IPS DF 6.9 (cell line): ENCODE measurements around the gene PDE10A.

ENCODE experiments used
- DNase-seq: peaks from one replicate; pipeline ENCODE4 v3.0.0-alpha.2; 2013; ENCODE audit warnings: low read depth, low spot score
- H3K27ac ChIP-seq: one replicate; pipeline ENCODE4 v1.5.1; 2013; ENCODE audit warnings: low read length, control low read depth
- H3K27me3 ChIP-seq: 2 replicates; pipeline ENCODE4 v1.6.1; 2013; ENCODE audit warnings: mild to moderate bottlenecking, low read length; ENCODE audit not compliant: control insufficient read depth, insufficient read depth
- H3K36me3 ChIP-seq: 2 replicates; pipeline ENCODE4 v1.6.1; 2013; ENCODE audit warnings: low read length; ENCODE audit not compliant: control insufficient read depth, insufficient read depth
- H3K4me1 ChIP-seq: 2 replicates; pipeline ENCODE4 v1.6.1; 2013; ENCODE audit warnings: low read length; ENCODE audit not compliant: control insufficient read depth, insufficient read depth
- H3K4me3 ChIP-seq: 2 replicates; pipeline ENCODE4 v1.5.1; 2013; ENCODE audit warnings: mild to moderate bottlenecking, low read length
- H3K9me3 ChIP-seq: 2 replicates; pipeline ENCODE4 v1.6.1; 2013; ENCODE audit warnings: low read length, inconsistent platforms; ENCODE audit not compliant: control insufficient read depth, insufficient read depth
- WGBS: extraction: QIAGEN DNeasy Blood & Tissue Kit; methylation state at CpG from one replicate; pipeline ENCODE4 v1.1.7; 2013; ENCODE audit warnings: mixed read lengths, missing lambda C conversion rate; ENCODE audit not compliant: insufficient read length, insufficient coverage; 5-methylcytosine and 5-hydroxymethylcytosine counted together

The PDE10A gene

GRCh38 chr6:165655191-165655590 is 7.8 kb downstream of the PDE10A start:
- Histone ChIP-seq H3K27me3 (peaks cover 17% of the 10 kb centered on the region), H3K9me3 (no peaks in the 10 kb centered on the region), H3K4me3 (no peak overlapping the region), H3K36me3 (no peaks in the 10 kb centered on the region), H3K27ac (no peak overlapping the region), H3K4me1 (peaks cover 1% of the 10 kb centered on the region; the same call in 1 of the 2 replicates)
- WGBS = no CpG with 5 or more reads among the region's 11 CpGs
- no peak for DNase-seq

- H3K27ac ChIP-seq = no peak overlapping the region
- peaks cover 8% of the 10 kb centered on the region for H3K27me3 ChIP-seq
- no peaks in the 10 kb centered on the region for H3K36me3 ChIP-seq
- 0 out of 2 replicates have a peak, but pooled peaks cover 1% of the 10 kb centered on the region for H3K4me1 ChIP-seq
- no CpG with 5 or more reads among the region's 9 CpGs for WGBS
- no peaks in the 10 kb centered on the region for H3K9me3 ChIP-seq
- no peak for DNase-seq
- H3K4me3 ChIP-seq = no peak overlapping the region
Measured at GRCh38 chr6:165654144-165654543, 8.9 kb downstream of the PDE10A start.

GRCh38 chr6:165653607-165654006 is 9.4 kb downstream of the PDE10A start:
- no CpG with 5 or more reads among the region's 11 CpGs for WGBS
- peaks cover 3% of the 10 kb centered on the region for H3K27me3 ChIP-seq
- DNase-seq = no peak
- no peaks in the 10 kb centered on the region for H3K9me3 ChIP-seq
- H3K4me1 ChIP-seq = 0 out of 2 replicates have a peak, but pooled peaks cover 1% of the 10 kb centered on the region
- no peaks in the 10 kb centered on the region for H3K36me3 ChIP-seq
- no peak overlapping the region for H3K4me3 ChIP-seq
- no peak overlapping the region for H3K27ac ChIP-seq

- WGBS = no CpG with 5 or more reads among the region's 9 CpGs
Measured at GRCh38 chr6:165653196-165653595, 9.8 kb downstream of the PDE10A start.

GRCh38 chr6:165652766-165653165 is 10.3 kb downstream of the PDE10A start:
- H3K27ac ChIP-seq = no peak overlapping the region
- DNase-seq = no peak
- H3K27me3 ChIP-seq = no peaks in the 10 kb centered on the region; the same call in 1 of the 2 replicates
- H3K36me3 ChIP-seq = no peaks in the 10 kb centered on the region
- H3K4me1 ChIP-seq = no peaks in the 10 kb centered on the region
- H3K9me3 ChIP-seq = no peaks in the 10 kb centered on the region
- H3K4me3 ChIP-seq = no peak overlapping the region
- WGBS = no CpG with 5 or more reads among the region's 5 CpGs

More at GRCh38 chr6:165653196-165653595, 9.8 kb downstream of the PDE10A start:
- H3K27ac ChIP-seq = no peak overlapping the region
- H3K4me1 ChIP-seq = no peaks in the 10 kb centered on the region
- no peaks in the 10 kb centered on the region for H3K36me3 ChIP-seq
- H3K4me3 ChIP-seq = no peak overlapping the region
- DNase-seq = no peak
- no peaks in the 10 kb centered on the region for H3K9me3 ChIP-seq
- H3K27me3 ChIP-seq = no peaks in the 10 kb centered on the region; the same call in 1 of the 2 replicates

- H3K4me1 ChIP-seq = no peaks in the 10 kb centered on the region
- WGBS = no CpG with 5 or more reads among the region's 11 CpGs
- H3K27ac ChIP-seq = no peak overlapping the region
- no peaks in the 10 kb centered on the region for H3K36me3 ChIP-seq
- no peak overlapping the region for H3K4me3 ChIP-seq
- no peak for DNase-seq
- H3K9me3 ChIP-seq = no peaks in the 10 kb centered on the region
- no peaks in the 10 kb centered on the region for H3K27me3 ChIP-seq
Measured at GRCh38 chr6:165649166-165650137, 13.6 kb downstream of the PDE10A start.

- WGBS = no CpG with 5 or more reads among the region's 6 CpGs
- Histone ChIP-seq H3K4me3 (no peak overlapping the region), H3K4me1 (no peaks in the 10 kb centered on the region), H3K27me3 (no peaks in the 10 kb centered on the region), H3K27ac (no peak overlapping the region), H3K9me3 (no peaks in the 10 kb centered on the region), H3K36me3 (no peaks in the 10 kb centered on the region)
- no peak for DNase-seq
Measured at GRCh38 chr6:165647041-165647440, 16.0 kb downstream of the PDE10A start.

- no peak overlapping the region for H3K4me3 ChIP-seq
- WGBS = no CpG with 5 or more reads among the region's 6 CpGs
- no peaks in the 10 kb centered on the region for H3K9me3 ChIP-seq
- H3K4me1 ChIP-seq = no peaks in the 10 kb centered on the region
- H3K27ac ChIP-seq = no peak overlapping the region
- no peak for DNase-seq
- no peaks in the 10 kb centered on the region for H3K36me3 ChIP-seq
- H3K27me3 ChIP-seq = no peaks in the 10 kb centered on the region
Measured at GRCh38 chr6:165645919-165646318, 17.1 kb downstream of the PDE10A start.

- H3K4me3 ChIP-seq = no peak overlapping the region
- no peak overlapping the region for H3K27ac ChIP-seq
- no peaks in the 10 kb centered on the region for H3K36me3 ChIP-seq
- no peak for DNase-seq
- H3K27me3 ChIP-seq = no peaks in the 10 kb centered on the region
- H3K4me1 ChIP-seq = no peaks in the 10 kb centered on the region
- H3K9me3 ChIP-seq = no peaks in the 10 kb centered on the region
- no CpG with 5 or more reads among the region's 15 CpGs for WGBS
Measured at GRCh38 chr6:165644586-165645266, 18.3 kb downstream of the PDE10A start.

GRCh38 chr6:165643015-165643414 is 20.0 kb downstream of the PDE10A start:
- Histone ChIP-seq H3K36me3 (no peaks in the 10 kb centered on the region), H3K27ac (no peak overlapping the region), H3K9me3 (no peaks in the 10 kb centered on the region), H3K27me3 (no peaks in the 10 kb centered on the region), H3K4me1 (no peaks in the 10 kb centered on the region), H3K4me3 (no peak overlapping the region)
- no CpG with 5 or more reads among the region's 3 CpGs for WGBS
- DNase-seq = no peak
